ENCODE measurements around the gene FRS2. TPM values are rescaled to one million over a fixed set of nuclear protein-coding genes. Genes with fewer than 3 reads are reported as not detected.

Gene FRS2
- total and polyA plus RNA-seq, 10 donors = 3.4 to 51.7 (median 26.5) TPM

GRCh38 chr12:69523433-69524330 is 53.5 kb downstream of the FRS2 start:
- Histone ChIP-seq H3K4me1 (peaks cover 0 to 24% (median 2%) of the 10 kb centered on the region in 6 donors), H3K4me3 (no peak overlapping the region), H3K36me3 (no peaks in the 10 kb centered on the region), H3K9me3 (peaks cover 0 to 31% (median 23%) of the 10 kb centered on the region in 8 donors), H3K27me3 (replicated peaks in 1 of 7) (no peaks in the 10 kb centered on the region), H3K27ac (no peak overlapping the region)
- 95 to 99% (median 97%) methylated on average over 8 to 11 of the region's 11 CpGs for WGBS, 5 donors
- TF ChIP-seq POLR2A (IDR thresholded peaks at IDR 0.05) (no peak), POLR2AphosphoS5 (IDR thresholded peaks at IDR 0.05) (no peak)
- TF ChIP-seq, protein P1, sequence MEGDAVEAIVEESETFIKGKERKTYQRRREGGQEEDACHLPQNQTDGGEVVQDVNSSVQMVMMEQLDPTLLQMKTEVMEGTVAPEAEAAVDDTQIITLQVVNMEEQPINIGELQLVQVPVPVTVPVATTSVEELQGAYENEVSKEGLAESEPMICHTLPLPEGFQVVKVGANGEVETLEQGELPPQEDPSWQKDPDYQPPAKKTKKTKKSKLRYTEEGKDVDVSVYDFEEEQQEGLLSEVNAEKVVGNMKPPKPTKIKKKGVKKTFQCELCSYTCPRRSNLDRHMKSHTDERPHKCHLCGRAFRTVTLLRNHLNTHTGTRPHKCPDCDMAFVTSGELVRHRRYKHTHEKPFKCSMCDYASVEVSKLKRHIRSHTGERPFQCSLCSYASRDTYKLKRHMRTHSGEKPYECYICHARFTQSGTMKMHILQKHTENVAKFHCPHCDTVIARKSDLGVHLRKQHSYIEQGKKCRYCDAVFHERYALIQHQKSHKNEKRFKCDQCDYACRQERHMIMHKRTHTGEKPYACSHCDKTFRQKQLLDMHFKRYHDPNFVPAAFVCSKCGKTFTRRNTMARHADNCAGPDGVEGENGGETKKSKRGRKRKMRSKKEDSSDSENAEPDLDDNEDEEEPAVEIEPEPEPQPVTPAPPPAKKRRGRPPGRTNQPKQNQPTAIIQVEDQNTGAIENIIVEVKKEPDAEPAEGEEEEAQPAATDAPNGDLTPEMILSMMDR (IDR thresholded peaks at IDR 0.05 in 8 of 11, conservative IDR thresholded peaks at IDR 0.05 in 3 of 11) = no peak
- DNase-seq = no peak
- intact Hi-C loops (cut with DNase I; ENCODE audit: low total_unique reads) = no loop called here

DNA sequence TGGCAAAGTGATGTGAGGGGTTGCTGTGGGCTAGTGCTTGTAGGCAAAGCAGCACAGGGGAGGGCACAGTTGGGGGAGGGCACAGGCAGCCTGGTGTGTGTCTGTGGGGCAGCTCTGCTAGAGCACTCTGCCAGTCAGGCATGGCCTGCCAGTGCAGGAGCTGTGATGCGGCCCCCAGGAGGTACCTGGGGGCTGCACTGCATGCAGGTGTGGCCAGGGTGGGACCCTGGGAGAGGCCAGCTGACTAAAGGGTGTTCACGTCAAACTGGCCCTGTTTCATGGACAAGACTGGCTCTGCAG is 54.1 kb downstream of the FRS2 start:
- no peak for DNase-seq
- intact Hi-C loops (cut with DNase I; ENCODE audit: low total_unique reads) = no loop called here
- WGBS, 5 donors = 92 to 100% (median 97%) methylated on average over 1 to 2 of the region's 2 CpGs

GRCh38 chr12:69524755-69525469 is 54.7 kb downstream of the FRS2 start:
- Histone ChIP-seq H3K27ac (no peak overlapping the region), H3K4me1 (peaks cover 0 to 24% (median 2%) of the 10 kb centered on the region in 6 donors), H3K36me3 (no peaks in the 10 kb centered on the region), H3K27me3 (replicated peaks in 1 of 7) (no peaks in the 10 kb centered on the region), H3K4me3 (no peak overlapping the region), H3K9me3 (peaks cover 0 to 31% (median 23%) of the 10 kb centered on the region in 8 donors)
- TF ChIP-seq, protein P1 (IDR thresholded peaks at IDR 0.05 in 8 of 11, conservative IDR thresholded peaks at IDR 0.05 in 3 of 11) = no peak
- TF ChIP-seq POLR2A (IDR thresholded peaks at IDR 0.05) = no peak
- TF ChIP-seq POLR2AphosphoS5 (IDR thresholded peaks at IDR 0.05) = no peak
- intact Hi-C loops (cut with DNase I; ENCODE audit: low total_unique reads) = no loop called here
- WGBS, 5 donors = 93 to 98% (median 96%) methylated on average over 2 of the region's 2 CpGs
- DNase-seq = no peak

More for the DNA sequence above, 54.1 kb downstream of the FRS2 start:
- no peak overlapping the region for H3K27ac ChIP-seq
- peaks cover 0 to 24% (median 2%) of the 10 kb centered on the region in 6 donors for H3K4me1 ChIP-seq
- no peak overlapping the region for H3K4me3 ChIP-seq
- no peaks in the 10 kb centered on the region for H3K27me3 ChIP-seq (replicated peaks in 1 of 7)
- H3K9me3 ChIP-seq = peaks cover 0 to 31% (median 23%) of the 10 kb centered on the region in 8 donors
- H3K36me3 ChIP-seq = no peaks in the 10 kb centered on the region
- TF ChIP-seq POLR2AphosphoS5 (IDR thresholded peaks at IDR 0.05) = no peak

- peaks cover 0 to 26% (median 2%) of the 10 kb centered on the region in 6 donors for H3K36me3 ChIP-seq
- intact Hi-C loops (cut with DNase I; ENCODE audit: low total_unique reads) = no loop called here
- TF ChIP-seq POLR2A (IDR thresholded peaks at IDR 0.05) = no peak
- TF ChIP-seq, protein P1 (IDR thresholded peaks at IDR 0.05 in 8 of 11, conservative IDR thresholded peaks at IDR 0.05 in 3 of 11) = no peak
- TF ChIP-seq POLR2AphosphoS5 (IDR thresholded peaks at IDR 0.05) = no peak
- DNase-seq = no peak
- peaks cover 0 to 9% (median 5%) of the 10 kb centered on the region in 8 donors for H3K9me3 ChIP-seq
- H3K27ac ChIP-seq = no peak overlapping the region
- no peak overlapping the region for H3K4me3 ChIP-seq
- WGBS, 5 donors = 66 to 87% (median 73%) methylated on average over 3 of the region's 3 CpGs
- peaks cover 0 to 24% (median 2%) of the 10 kb centered on the region in 6 donors for H3K4me1 ChIP-seq
- H3K27me3 ChIP-seq (replicated peaks in 1 of 7) = no peaks in the 10 kb centered on the region
Observed at GRCh38 chr12:69527506-69528272, 57.5 kb downstream of the FRS2 start.

All from spleen (tissue), 11 donors.